Measurements from ENCODE around the gene EML6.

The EML6 gene

DNA sequence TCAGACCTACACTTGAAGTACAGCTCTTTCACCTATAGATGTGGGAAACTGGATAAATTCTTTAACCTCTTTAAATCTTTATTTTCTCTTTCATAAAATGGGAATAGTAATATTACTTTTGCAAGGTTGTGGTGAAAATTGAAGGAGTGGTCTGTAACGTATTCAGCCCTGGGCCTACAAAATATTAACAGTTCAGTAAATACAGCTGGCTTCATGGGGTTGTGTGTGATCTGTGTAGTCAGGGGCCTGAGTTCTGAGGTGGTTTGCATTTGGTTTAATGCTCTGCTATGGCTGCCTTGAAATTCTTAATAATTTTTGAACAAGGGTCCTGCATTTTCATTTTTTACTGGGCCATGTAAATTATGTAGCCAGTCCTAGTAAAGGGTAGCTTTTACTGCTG lies 16.8 kb upstream of the EML6 start:
- DNase-seq (ENCODE audit: low read depth, low spot score) = no peak

DNA sequence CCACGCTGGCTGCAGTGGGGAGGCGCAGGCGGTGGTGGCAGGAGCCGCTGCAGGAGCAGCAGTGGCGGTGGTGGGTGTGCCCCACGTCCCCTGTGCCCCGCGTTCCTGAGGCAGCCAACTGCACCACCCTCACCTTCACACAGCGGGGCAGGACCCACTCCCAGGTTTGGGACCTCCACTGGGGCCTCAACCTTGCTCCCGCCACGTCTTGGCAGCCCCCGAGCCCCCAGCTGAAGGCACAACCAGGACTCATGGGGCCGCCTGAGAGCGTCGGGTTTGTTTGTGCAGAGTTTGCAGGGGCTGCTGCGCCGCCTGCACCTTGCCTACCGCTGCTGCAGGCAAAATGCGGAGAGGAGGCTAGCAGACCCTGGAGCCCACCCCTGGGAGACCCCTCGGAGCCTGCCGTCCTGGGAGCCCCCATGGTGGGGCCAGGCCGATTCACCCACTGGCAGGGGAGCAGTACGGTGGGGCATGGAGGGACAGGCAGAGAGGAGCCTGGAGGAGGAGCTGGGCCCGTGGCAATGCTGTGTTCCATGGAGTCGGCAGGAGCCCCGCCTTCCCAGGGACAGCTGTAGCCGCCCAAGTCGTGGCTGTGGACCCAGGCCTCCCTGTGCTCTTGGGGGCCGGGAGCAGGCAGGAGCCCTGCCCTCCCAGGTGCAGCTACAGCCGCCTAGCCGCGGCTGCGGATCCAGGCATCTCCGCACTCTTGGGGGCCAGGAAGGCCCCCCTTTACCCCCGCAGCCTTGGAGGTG lies 14.7 kb upstream of the EML6 start:
- DNase-seq (ENCODE audit: low read depth, low spot score) = no peak

DNA sequence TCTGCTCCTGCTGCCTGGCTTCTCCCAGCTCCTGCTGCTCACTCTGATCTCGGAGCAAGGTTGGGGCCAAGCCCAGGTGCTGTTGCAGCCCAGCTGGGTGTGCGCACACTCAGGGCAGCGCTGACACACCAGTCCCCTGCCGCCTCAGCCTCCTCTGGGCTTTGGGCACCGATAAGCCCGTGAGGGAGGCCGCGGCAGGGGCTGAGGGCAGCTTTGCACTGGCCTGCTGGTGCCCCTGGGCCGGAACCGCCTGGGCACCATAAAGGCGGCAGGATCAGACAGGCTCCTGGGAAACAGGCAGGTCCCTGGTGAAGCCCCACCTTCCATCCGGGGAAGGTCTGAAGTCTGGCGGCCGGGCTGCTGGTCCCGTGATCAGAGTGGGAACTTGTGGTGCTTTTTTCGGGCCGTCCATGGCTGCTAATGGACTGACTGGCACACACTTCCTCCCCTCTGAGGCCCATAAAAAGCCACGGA lies 14.1 kb upstream of the EML6 start:
- no peak for DNase-seq (ENCODE audit: low read depth, low spot score)

DNA sequence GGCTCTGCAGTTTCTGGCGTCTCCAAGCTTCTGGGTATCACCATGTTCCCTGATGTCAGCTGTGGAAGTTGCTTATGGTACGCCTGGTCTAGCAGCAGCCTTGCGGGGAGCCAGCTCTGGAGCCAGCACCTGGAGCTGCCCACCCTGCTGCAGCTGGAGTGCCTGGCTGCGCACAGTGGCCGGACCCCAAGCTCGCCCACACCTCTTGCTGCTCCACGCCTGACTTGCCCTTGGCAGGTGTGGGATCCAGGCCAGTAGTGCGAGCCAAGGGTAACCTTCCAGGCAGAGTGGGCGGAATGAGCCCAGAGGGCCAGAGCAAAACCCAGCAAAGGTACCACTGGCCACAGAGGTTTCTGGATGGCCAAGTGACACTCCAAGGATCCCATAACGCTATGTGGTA lies 13.2 kb upstream of the EML6 start:
- no peak for DNase-seq (ENCODE audit: low read depth, low spot score)

DNA sequence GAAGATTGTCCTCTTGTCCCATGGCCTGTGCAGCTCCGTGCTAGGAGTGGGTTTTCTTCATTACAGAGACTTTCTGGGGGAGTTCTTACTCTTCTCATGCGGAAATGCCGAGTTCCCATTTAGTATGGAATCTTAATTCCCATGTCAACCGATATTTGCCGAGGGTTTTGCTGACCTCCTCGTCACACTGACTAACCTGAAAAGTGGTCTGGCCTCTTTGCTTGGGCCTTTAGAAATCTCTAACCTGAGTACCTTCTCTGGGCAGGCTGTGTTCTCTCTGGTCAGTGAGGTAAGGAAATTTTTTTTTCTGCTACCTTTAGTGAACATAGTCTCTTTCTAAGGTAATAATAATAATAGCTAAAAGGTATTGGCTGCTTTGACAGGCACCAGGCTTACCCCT lies 10.9 kb upstream of the EML6 start:
- DNase-seq (ENCODE audit: low read depth, low spot score) = no peak

DNA sequence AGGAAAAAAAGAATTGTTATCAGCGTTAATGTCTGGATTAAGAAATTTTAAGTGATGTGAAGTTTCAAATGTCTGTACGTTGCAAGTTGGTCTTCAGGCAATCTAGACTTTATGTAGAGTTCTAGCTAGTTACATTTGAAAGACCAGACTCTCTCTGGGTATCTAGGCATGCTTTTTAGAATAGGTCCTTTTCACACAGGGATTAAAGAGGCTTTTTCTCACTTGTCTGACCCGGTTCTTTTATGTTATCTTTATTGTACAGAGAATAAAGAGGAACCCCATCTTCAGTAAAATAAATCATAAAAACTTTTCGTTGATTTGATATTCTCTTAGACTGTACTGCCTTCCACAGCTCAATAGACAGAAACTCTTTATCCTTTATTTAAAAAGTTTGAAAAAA lies 8.5 kb upstream of the EML6 start:
- DNase-seq (ENCODE audit: low read depth, low spot score) = no peak

DNA sequence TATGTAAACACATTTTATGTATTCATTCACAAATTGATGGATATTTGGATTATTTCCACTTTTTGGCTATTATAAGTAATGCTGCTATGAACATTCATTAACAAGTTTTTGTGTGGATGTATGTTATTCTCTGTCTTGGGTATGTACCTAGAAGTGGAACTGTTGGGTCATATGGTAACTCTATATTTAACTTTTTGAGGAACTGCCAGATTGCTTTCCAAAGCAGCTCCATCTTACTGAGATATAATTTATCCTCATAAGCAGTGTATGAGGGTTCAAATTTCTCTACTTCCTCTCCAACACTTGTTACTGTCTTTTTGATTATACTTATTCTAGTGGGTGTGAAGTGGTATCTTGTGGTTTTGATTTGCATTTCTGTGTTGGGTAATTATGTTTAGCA lies 7.1 kb upstream of the EML6 start:
- no peak for DNase-seq (ENCODE audit: low read depth, low spot score)

DNA sequence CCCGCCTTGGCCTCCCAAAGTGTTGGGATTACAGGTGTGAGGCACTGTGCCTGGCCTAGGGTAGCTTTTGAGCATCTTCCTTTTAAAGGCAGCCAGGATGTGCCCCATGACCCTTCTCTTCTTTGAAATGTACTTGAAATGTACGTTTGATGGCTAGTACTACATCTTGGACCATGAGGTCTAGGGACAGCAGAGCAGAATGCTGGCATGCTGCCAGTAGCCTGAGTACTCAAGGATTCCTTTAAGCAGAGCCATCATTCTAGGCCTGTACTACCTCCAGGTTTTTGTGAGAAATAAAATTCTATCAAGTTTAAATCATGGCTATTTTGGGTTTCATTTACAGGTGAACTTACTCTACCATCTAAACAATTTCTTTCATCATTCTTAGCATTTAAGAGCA lies 2.9 kb upstream of the EML6 start:
- DNase-seq (ENCODE audit: low read depth, low spot score) = no peak

DNA sequence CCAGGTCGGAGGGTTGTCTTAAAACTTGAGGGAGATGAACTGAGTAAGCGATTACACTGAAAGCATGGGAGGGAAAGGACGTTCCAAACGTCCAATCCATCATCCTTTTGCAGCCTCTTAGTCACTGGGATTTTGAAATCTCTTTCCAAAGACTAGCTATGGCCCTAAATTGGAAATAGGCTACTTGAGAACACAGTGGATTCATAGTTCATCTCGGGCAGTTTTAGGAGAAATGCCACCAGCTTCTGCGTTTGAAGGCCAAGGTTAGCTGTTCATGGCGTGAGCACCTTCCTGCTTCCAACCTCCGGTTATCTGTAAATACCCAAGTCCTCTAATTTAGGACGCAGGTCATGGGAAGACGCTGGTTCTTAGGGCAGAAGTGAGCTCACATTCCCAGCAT lies 821 bp upstream of the EML6 start:
- DNase-seq (ENCODE audit: low read depth, low spot score) = no peak

DNA sequence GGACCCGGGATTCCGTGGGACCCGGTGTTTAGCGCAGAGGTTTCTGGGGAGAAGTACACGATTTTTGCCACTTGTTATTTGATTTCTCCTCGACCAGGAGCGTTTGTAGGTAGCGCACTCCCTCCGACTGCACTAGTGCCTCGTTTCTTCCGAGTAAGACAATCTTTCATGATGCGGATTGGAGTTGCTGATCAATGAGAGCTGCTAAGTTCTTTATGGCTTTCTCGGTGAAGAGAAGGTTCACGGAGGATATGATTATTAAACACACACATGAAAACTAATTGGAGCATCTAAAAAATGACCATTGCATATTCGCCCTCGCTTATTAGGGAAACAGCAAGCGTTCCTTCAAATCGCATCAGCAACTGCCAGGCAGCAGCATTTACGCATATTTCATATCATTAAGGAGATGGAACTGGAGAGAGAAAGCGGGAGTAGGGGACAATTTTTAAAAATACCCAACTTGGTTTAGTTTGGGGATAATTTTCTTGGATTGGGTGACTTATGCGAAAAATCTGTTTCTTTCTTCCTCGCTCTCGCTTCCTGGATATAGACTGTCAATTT lies 616 bp downstream of the EML6 start:
- no peak for DNase-seq (ENCODE audit: low read depth, low spot score)

DNA sequence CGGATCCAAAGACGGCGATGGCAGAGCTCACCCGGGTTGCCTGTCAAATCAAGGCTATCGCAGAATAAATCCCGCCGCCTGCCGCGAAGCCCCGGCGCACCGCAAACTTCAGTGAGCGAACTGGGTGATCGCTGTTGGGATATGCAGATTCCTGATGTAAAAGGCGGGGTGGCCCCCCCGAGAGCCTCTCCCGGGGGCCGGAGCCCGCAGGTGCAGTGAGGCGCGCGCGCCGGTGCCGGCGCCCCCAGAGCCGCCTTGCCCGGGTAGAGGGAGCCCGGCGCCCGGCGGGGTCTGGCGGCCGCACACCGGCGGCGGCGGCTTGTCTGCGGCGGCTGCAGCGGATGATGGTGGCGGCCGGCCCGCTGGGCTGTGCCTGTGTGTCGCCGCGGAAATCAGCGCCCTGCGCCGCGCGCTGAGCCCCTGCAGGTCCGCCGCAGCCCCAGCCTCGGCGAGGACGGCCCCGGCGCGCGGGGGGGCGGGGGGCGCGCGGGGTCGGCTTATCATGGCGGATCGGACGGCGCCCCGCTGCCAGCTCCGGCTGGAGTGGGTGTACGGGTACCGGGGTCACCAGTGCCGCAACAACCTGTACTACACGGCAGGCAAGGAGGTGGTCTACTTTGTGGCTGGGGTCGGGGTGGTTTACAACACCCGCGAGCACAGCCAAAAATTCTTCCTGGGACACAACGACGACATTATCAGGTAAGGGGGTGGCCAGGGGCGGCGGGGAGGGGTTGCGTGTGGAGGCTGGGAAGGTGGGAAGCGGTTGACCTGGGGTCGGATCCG lies 1.3 kb downstream of the EML6 start:
- DNase-seq (ENCODE audit: low read depth, low spot score) = no peak

DNA sequence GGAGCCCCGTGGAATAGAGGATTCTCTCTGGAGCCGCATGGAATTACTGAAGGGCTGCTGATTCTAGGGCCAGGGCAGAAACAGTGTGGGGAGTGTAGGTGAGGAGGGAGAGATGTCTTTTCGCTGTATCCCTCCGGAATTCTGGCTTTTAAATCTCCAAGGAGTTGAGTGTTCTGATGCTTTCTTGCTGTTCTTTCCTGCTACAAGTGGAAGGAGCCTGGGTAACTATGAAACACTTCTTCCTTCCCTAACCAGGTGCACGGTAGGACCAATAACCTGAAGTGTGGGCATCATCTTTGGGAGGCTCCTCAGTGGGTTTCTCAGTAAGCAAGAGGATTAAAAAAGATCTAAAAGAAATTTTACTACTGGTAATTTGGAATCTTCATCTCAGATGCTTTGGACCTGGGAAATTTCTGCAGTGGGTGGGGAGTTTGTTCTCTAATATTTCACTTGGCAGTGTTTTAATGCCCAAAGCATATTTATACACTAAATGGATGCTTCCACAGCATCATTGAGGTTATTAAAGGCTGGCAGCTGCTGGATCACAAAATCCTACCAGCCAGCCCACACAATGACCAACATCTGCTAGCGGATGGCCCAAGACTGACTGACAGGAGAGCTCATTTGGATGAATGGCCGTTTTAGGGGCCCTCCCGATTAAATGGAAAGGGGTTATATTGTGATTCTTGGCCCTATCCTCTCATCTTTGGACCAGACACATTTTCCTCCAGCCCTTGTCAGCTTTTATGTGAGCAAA lies 2.1 kb downstream of the EML6 start:
- no peak for DNase-seq (ENCODE audit: low read depth, low spot score)

DNA sequence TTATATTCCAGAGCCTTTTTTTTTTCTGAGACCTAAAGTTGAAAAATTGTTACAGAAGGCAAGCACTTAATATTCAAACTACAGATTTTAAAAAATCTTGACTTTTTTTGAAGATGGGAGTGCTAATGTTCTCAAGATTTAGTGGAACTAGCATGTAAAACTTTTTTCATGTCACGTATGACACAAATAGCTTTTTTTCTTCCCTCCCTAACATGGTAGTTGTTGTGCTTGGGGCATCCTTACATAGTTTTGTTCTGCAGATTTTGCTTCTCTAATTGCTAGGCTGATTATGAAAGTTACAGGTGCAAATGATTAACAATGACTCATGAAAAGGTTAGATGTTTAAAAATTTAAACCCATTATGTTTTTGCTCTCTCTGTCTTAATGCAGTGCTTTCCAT lies 3.0 kb downstream of the EML6 start:
- DNase-seq (ENCODE audit: low read depth, low spot score) = no peak

DNA sequence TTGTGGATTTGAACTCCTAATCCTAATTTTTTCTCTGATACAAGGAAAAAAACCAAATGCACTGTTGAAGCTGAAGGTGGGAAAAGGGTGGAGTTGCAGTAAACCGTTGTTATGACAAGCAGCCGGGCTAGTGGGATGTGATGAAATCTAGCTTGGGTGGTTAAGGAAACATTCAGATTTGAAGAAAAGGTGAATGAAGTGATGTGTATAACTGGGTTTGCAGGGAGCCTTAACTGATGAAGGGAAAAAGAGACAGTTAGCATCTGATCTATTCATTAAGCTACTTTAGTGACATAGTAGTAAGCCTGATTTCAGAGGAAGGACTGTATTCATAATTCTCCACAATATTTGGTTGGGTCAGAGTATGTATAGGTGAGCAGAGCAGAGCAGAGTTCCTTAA lies 3.5 kb downstream of the EML6 start:
- no peak for DNase-seq (ENCODE audit: low read depth, low spot score)

DNA sequence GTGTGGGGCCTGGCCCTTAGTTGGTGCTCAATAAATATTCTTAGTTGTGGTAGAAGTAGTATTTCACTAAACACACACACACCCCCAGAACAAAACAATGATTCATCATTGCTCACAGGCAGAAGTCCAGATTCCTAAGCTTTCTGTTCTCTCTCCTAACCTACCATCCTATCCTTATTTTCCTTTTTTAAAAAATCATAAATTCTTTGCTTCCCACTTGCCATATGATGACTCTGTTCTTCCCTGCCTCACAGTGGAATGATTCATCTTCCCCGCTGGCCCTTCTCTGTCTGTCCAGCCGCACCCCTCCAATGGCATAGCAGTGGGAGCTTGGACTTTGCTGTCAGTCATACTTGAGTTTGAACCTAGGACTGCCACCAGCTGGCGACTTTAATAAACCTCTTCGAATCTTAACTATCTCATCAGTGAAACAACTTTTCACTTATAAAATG lies 5.2 kb downstream of the EML6 start:
- peak; percentile 65 for DNase-seq (ENCODE audit: low read depth, low spot score)

DNA sequence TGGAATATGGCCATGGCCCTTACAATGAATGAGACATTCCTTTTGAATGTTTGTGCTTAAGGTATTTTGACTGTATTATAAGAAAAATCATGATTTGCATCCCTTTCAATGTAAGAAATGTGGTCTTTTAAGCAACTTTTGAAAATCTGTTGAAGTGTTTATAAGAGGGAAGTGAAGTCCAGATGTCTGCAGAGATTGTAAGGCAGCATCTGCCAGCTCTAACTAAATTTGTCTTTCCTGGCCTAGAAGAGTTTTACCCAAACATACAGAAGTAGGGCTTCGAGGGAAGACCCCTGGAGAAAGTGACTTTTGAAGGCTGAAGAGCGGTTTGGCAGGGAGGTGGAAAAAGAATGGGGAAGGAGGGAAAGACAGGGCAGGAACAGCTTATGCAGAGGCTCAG lies 12.2 kb downstream of the EML6 start:
- no peak for DNase-seq (ENCODE audit: low read depth, low spot score)

DNA sequence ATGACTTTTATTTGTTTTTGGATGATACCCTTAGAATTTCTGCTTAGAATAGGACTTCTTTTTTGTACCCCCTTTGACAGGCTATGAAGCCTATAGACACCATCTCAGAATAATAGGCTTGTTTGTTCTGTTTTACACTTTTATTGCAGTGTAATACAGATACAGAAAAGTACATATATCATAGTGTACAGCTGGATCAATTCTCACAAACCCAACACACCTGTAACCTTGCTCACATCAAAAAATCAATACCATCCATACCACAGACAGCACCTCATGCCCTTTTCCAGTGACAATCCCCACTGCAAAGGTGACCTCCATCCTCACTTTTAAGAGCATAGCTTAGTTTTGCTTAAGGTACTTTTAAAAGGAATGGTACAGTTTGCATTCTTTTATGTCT lies 14.8 kb downstream of the EML6 start:
- no peak for DNase-seq (ENCODE audit: low read depth, low spot score)

DNA sequence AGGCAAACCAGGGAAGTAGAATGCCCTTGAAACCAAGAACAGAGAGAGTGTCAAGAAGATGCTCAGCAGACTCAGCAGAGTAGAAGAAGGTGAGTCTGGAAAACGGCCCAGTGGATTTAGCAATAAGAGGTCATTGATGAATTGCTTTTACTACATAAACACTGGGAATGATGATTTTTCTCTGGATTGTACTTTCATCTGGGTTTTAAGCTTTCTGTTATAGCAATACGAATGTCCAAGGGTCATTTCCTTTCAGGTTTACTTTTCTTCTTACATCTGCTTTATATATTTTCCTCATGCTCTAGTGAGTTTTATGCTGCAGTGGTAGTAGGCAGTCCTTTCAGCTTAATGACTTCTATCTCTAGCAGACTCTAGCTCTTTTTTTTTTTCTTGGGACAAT lies 16.9 kb downstream of the EML6 start:
- DNase-seq (ENCODE audit: low read depth, low spot score) = no peak

DNA sequence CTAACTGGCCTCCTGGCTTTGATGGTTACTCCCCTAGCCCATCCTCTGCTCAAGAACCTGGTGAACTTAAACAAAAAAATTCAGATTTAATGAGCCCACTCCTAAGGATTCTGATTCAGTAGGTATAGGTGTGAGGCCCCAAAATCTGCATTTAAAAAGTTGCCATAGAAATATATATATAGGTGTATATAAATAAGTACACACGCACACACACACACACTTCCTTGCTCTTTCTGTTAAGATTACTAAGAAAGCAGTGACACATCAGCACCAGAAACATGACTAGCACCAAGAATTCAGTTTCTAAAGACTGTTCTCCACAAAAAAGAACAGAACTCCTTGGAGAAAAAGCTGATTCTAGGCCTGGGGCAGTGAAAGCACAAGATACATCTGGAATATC lies 17.8 kb downstream of the EML6 start:
- DNase-seq (ENCODE audit: low read depth, low spot score) = no peak

DNA sequence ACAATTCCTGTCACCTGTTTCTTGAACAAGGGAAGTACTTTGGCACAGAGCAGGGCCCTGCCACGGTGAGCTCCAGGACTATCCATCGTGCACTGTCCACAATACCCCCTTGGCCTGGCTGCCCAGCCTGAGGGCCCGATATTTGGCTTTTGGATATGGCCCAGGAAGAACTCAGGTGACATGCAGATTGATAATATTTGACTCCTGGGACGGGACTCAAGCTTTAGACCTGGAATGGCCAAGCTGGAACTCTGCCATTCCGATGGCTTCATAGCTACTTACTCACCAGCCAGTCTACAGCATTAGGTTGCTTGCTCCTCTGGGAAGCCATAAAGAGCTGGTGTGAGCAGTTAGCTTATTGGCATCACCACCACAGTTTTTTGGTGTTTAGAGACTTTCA lies 26.6 kb downstream of the EML6 start:
- no peak for DNase-seq (ENCODE audit: low read depth, low spot score)

DNA sequence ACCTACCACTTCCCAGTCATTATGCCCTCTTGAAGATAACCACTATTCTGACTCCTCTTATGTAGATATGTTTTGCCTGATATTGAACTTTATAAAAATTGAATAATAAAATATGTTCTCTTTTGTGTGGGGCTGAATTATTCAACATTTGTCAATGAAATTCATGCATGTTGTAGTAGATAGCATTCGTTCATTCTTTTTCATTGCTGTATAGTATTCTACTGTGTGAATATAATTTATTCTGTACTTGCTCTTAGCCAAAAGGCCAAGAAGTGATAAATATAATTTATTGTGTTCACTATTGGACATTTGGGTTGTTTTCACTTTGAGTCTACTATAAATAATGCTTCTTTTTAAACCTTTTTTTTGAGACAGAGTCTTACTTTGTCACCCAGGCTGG lies 29.0 kb downstream of the EML6 start:
- DNase-seq (ENCODE audit: low read depth, low spot score) = no peak

DNA sequence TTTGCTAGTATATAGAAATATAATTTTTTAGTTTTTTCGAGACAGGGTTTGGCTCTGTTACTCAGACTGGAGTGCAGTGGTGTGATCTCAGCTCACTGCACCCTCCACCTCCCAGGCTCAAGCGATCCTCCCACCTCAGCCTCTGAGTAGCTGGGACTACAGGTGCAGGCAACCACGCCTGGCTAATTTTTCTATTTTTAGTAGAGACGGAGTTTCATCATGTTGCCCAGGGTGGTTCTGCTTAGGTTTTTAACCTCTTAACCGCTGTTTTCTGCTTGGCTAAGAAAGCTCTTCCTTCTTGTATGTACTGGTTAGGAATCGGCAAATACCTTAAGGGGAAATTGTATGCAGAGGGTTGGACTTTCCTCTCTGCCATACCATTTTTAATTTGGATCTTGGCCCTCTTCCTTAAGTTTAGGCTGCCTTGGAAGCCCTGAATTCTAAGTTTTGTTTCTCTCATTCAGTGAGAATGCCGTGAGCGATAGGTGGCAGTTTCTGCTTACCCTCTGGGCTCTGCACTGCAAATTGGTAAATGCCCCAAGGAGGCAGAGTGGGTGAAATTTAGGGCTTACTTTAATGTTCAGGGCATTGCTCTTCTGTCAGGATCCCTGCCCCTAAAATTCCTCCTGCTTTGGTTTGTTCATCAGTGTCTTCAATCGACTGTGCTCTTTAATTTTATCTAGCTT lies 32.3 kb downstream of the EML6 start:
- no peak for DNase-seq (ENCODE audit: low read depth, low spot score)

Measured in smooth muscle cell of the brain vasculature (primary cell).